Endothelial cell of umbilical vein (primary cell): Measurements from ENCODE around the gene DLG3. TPM values are rescaled to one million over a fixed set of nuclear protein-coding genes. Genes with fewer than 3 reads are reported as not detected.

Source experiments
- BruUV-seq: library from RNA; stranded (reverse); fragments of 400-500 nt; replicated peaks from 2 replicates; lab custom pipeline; 2021; lab: Mats Ljungman, UMichigan
- CTCF ChIA-PET: fragments of 300-600, 350-600 bp; sonication (Branson Sonifier 250); formaldehyde crosslinking; loops from one replicate; lab custom pipeline; 2021; ENCODE audit warnings: antibody characterized with exemption, inconsistent platforms; lab: Charles Lee
- POLR2A ChIA-PET: fragments of 300-600, 350-600 bp; sonication (Branson Sonifier 250); formaldehyde crosslinking; loops from one replicate; lab custom pipeline; 2021; ENCODE audit warnings: antibody characterized with exemption, inconsistent platforms; lab: Charles Lee
- DNase-seq: peaks from one replicate; pipeline ENCODE4 v3.0.0-alpha.2; 2011; ENCODE audit warnings: low read depth, low spot score
- FAIRE-seq: peaks from 2 replicates; lab custom pipeline; 2011; peaks lifted over from hg19 to GRCh38; lab: Jason Lieb, UNC
- H2AFZ ChIP-seq: 2 replicates; pipeline ENCODE4 v1.6.0; 2012; ENCODE audit warnings: low read depth, low read length, control low read depth, inconsistent platforms
- H3K27ac ChIP-seq: 2 replicates; pipeline ENCODE4 v1.5.1; 2011; ENCODE audit warnings: low read depth, mild to moderate bottlenecking, control low read depth, low read length, moderate library complexity; ENCODE audit not compliant: insufficient read depth
- H3K27me3 ChIP-seq, 2 experiments: 2 replicates each; pipeline versions ENCODE4 v1.6.0 to v1.6.1; 2011; ENCODE audit warnings: low read length in 2 of 2, mixed read lengths in 1 of 2; ENCODE audit not compliant: control insufficient read depth in 2 of 2, insufficient read depth in 2 of 2
- H3K36me3 ChIP-seq, 2 experiments: 2 replicates in 1 of 2; 3 replicates in 1 of 2; pipeline ENCODE4 v1.5.1; 2011; ENCODE audit warnings: low read length in 2 of 2, mild to moderate bottlenecking in 1 of 2, moderate library complexity in 1 of 2; ENCODE audit not compliant: control insufficient read depth in 2 of 2, insufficient read depth in 2 of 2; ENCODE audit errors: extremely low read depth in 1 of 2
- H3K4me1 ChIP-seq: 3 replicates; pipeline ENCODE4 v1.5.1; 2011; ENCODE audit warnings: mild to moderate bottlenecking, low read length; ENCODE audit not compliant: control insufficient read depth, insufficient read depth; ENCODE audit errors: extremely low read depth
- H3K4me2 ChIP-seq: 2 replicates; pipeline ENCODE4 v1.6.1; 2011; ENCODE audit warnings: low read length, control low read depth, mixed read lengths; ENCODE audit not compliant: insufficient read depth
- H3K4me3 ChIP-seq, 3 experiments: fragments of 200-600 bp in 1 of 3; sonication (generic), shearing (Covaris generic) in 1 of 3; replicated peaks in 1 of 3; 2 replicates each; pipeline ENCODE4 v1.5.1; 2011 to 2016; ENCODE audit warnings: control low read depth in 3 of 3, low read length in 3 of 3, mild to moderate bottlenecking in 2 of 3, inconsistent platforms in 1 of 3, low read depth in 1 of 3, moderate library complexity in 1 of 3; ENCODE audit not compliant: insufficient read depth in 1 of 3
- H3K79me2 ChIP-seq: 2 replicates; pipeline ENCODE4 v1.6.0; 2012; ENCODE audit warnings: low read length, inconsistent platforms; ENCODE audit not compliant: control insufficient read depth, insufficient read depth
- H3K9ac ChIP-seq: replicated peaks from 2 replicates; pipeline ENCODE3; 2011; ENCODE audit warnings: low read length, control low read depth; ENCODE audit not compliant: insufficient read depth; ENCODE audit errors: extremely low read depth
- H3K9me1 ChIP-seq: replicated peaks from 3 replicates; pipeline ENCODE4 v1.6.0; 2011; ENCODE audit warnings: mild to moderate bottlenecking, low read length; ENCODE audit not compliant: control insufficient read depth, insufficient read depth; ENCODE audit errors: extremely low read depth
- H3K9me3 ChIP-seq: replicated peaks from 2 replicates; pipeline ENCODE4 v1.5.1; 2012; ENCODE audit warnings: low read length, inconsistent platforms; ENCODE audit not compliant: control insufficient read depth, insufficient read depth
- H4K20me1 ChIP-seq: replicated peaks from 2 replicates; pipeline ENCODE3; 2011; ENCODE audit warnings: mild to moderate bottlenecking, low read length; ENCODE audit not compliant: control insufficient read depth, insufficient read depth; ENCODE audit errors: extremely low read depth
- EZH2 ChIP-seq: IDR thresholded peaks from 2 replicates; pipeline ENCODE4 v1.6.1; 2012; ENCODE audit warnings: borderline replicate concordance, low read depth, mild to moderate bottlenecking, moderate library complexity, low read length, inconsistent platforms; ENCODE audit not compliant: severe bottlenecking
- FOS ChIP-seq: IDR thresholded peaks from 2 replicates; pipeline ENCODE4 v1.6.1; 2011; ENCODE audit warnings: mild to moderate bottlenecking, low read length, moderate library complexity, borderline replicate concordance; ENCODE audit not compliant: insufficient read depth
- GATA2 ChIP-seq: IDR thresholded peaks from 2 replicates; pipeline ENCODE4 v1.7.0; 2011; ENCODE audit warnings: low read depth, mild to moderate bottlenecking, moderate library complexity, mixed read lengths, low read length; ENCODE audit not compliant: insufficient read length, insufficient read depth
- JUN ChIP-seq: IDR thresholded peaks from 2 replicates; pipeline ENCODE4 v1.6.1; 2011; ENCODE audit warnings: borderline replicate concordance, low read depth; ENCODE audit not compliant: insufficient read length, insufficient read depth
- MYC ChIP-seq: IDR thresholded peaks from one replicate; pipeline ENCODE4 v1.6.1; 2011; ENCODE audit warnings: mild to moderate bottlenecking, low read depth, low read length
- POLR2A ChIP-seq: IDR thresholded peaks from 2 replicates; pipeline ENCODE4 v1.6.1; 2012; ENCODE audit warnings: low read depth, mild to moderate bottlenecking, control low read depth, low read length
- POLR2AphosphoS5 ChIP-seq: IDR thresholded peaks from 2 replicates; pipeline ENCODE4 v1.6.1; 2012; ENCODE audit warnings: low read depth, mild to moderate bottlenecking, control low read depth, low read length, moderate library complexity; ENCODE audit not compliant: insufficient read depth
- dilution Hi-C: fragments of 300-500 bp; cut with MboI; formaldehyde crosslinking; loops from one replicate; pipeline ENCODE4 v1.15.0; 2019; ENCODE audit warnings: low sequenced_read_pairs; ENCODE audit not compliant: extremely low pct_ligation_motif_present
- intact Hi-C: fragments of 100-400 bp; cut with micrococcal nuclease; formaldehyde crosslinking; loops from one replicate; pipeline ENCODE4 v1.10.0; 2022
- polyA plus RNA-seq, 4 experiments: library from polyadenylated mRNA; depleted of rRNA in 3 of 4; stranded (reverse) in 3 of 4; unstranded in 1 of 4; fragments of >200 nt; gene quantifications; 2 replicates each; pipeline versions ENCODE4 v1.2.1 to v1.2.3, GENCODE V29; 2011 to 2012; ENCODE audit warnings: missing spikeins in 1 of 4
- total RNA-seq: library from RNA; stranded (reverse); gene quantifications from 2 replicates; pipeline ENCODE4 v1.2.3, GENCODE V29; 2021
- TF ChIP-seq, protein P1 (sequence below), 2 donors: IDR thresholded peaks; 1 replicate in 1 of 2; 2 replicates in 1 of 2; pipeline ENCODE4 v1.5.1; 2011; ENCODE audit warnings: low read length in 2 of 2, mild to moderate bottlenecking in 2 of 2, moderate library complexity in 2 of 2, control low read depth in 1 of 2, inconsistent platforms in 1 of 2, low read depth in 1 of 2; ENCODE audit not compliant: insufficient read depth in 1 of 2; ENCODE audit errors: extremely low read depth in 1 of 2
- TF ChIP-seq, protein P2 (sequence below): IDR thresholded peaks from 2 replicates; pipeline ENCODE4 v1.6.1; 2011; ENCODE audit not compliant: insufficient read depth, insufficient read length

Gene DLG3
- total and polyA plus RNA-seq, 2 donors (not counting 3 experiments of a cell fraction or from before 2014, with no cell fraction given), result 1.2 to 3.2 TPM

DNA sequence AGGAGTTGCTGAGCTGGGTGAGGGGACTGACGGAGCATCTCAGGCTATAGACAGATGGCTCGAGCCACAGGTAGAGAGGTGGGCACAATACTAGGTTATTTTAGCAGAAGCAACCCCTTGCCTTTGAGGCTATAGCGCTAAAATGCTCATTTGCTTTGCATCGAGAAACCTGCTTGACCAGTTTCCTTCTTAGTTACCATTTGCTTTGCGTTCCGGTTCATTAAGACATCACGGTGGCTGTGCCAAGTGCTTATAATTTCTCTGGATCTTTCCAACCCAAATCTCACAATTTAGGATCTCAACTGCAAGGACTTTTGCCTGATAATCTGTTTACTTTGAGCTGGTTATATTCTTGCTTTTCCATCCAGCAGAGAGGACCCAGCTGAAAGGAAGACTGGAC lies 40.8 kb downstream of the DLG3 start:
- dilution Hi-C loops (no loop called here), intact Hi-C loops (no loop called here)
- DNase-seq (no peak), FAIRE-seq (no peak)
- POLR2A ChIA-PET, result no interaction called here
- Histone ChIP-seq H3K36me3 (no peaks in the 10 kb centered on the region), H3K4me1 (peaks cover 9% of the 10 kb centered on the region), H3K27me3 (no peaks in the 10 kb centered on the region), H3K27ac (no peak overlapping the region), H4K20me1 (no peaks in the 10 kb centered on the region), H2AFZ (no peak overlapping the region), H3K9me3 (no peaks in the 10 kb centered on the region), H3K4me3 (no peak overlapping the region), H3K9me1 (no peaks in the 10 kb centered on the region), H3K4me2 (no peak overlapping the region), H3K79me2 (no peaks in the 10 kb centered on the region), H3K9ac (no peak overlapping the region)
- no peak for TF ChIP-seq FOS
- no peak for TF ChIP-seq JUN
- TF ChIP-seq, protein P1, sequence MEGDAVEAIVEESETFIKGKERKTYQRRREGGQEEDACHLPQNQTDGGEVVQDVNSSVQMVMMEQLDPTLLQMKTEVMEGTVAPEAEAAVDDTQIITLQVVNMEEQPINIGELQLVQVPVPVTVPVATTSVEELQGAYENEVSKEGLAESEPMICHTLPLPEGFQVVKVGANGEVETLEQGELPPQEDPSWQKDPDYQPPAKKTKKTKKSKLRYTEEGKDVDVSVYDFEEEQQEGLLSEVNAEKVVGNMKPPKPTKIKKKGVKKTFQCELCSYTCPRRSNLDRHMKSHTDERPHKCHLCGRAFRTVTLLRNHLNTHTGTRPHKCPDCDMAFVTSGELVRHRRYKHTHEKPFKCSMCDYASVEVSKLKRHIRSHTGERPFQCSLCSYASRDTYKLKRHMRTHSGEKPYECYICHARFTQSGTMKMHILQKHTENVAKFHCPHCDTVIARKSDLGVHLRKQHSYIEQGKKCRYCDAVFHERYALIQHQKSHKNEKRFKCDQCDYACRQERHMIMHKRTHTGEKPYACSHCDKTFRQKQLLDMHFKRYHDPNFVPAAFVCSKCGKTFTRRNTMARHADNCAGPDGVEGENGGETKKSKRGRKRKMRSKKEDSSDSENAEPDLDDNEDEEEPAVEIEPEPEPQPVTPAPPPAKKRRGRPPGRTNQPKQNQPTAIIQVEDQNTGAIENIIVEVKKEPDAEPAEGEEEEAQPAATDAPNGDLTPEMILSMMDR (IDR thresholded peaks at IDR 0.05; ENCODE audit: extremely low read depth in 1 of 2, insufficient read depth in 1 of 2, low read depth in 1 of 2, low read length in 2 of 2), result no peak
- no peak for TF ChIP-seq POLR2A
- no peak for TF ChIP-seq MYC
- TF ChIP-seq, protein P2, sequence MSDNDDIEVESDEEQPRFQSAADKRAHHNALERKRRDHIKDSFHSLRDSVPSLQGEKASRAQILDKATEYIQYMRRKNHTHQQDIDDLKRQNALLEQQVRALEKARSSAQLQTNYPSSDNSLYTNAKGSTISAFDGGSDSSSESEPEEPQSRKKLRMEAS, result no peak
- no peak for TF ChIP-seq GATA2
- no peak for TF ChIP-seq POLR2AphosphoS5
- no peak for TF ChIP-seq EZH2
- no TSS peak for BruUV-seq
- CTCF ChIA-PET, result no interaction called here
